HepG2 (cell line): Measurements from ENCODE around the gene HIGD1A. TPM values are rescaled to one million over a fixed set of nuclear protein-coding genes. Genes with fewer than 3 reads are reported as not detected.
"Not testable (repeated sequence)": the region's sequence is repeated elsewhere in the genome, so short reads cannot be mapped to it uniquely, and the experiment has no call there.

Source experiments
- ATAC-seq: fragments of 200-7000 bp; cut with Tn5 transposase; 3 replicates; pipeline ENCODE4 v1.9.1; 2020; ENCODE audit warnings: mild to moderate bottlenecking, moderate library complexity
- BruUV-seq: library from RNA; stranded (reverse); fragments of 400-500 nt; replicated peaks from 2 replicates; lab custom pipeline; 2021; lab: Mats Ljungman, UMichigan
- CTCF ChIA-PET: fragments of 300-600 bp; formaldehyde crosslinking; extraction: SDS; loops from one replicate; lab custom pipeline; 2021; ENCODE audit warnings: low total read pairs, inconsistent platforms, low intra/inter-chr PET ratio; lab: Yijun Ruan, JAX
- POLR2A ChIA-PET: fragments of 350-600 bp; sonication (Branson Sonifier 250); formaldehyde crosslinking; loops from one replicate; lab custom pipeline; 2020; ENCODE audit warnings: antibody characterized with exemption, inconsistent platforms; lab: Yijun Ruan, JAX
- DNase-seq: peaks from one replicate; pipeline ENCODE4 v3.0.0-alpha.2; 2015; ENCODE audit warnings: low spot score
- FAIRE-seq: peaks from 3 replicates; lab custom pipeline; 2011; peaks lifted over from hg19 to GRCh38; lab: Jason Lieb, UNC
- H2AFZ ChIP-seq: one replicate; pipeline ENCODE4 v1.6.1; 2011; ENCODE audit warnings: low read length, inconsistent platforms
- H3K27ac ChIP-seq: fragments of 300-600 bp; 3 replicates; pipeline ENCODE4 v1.8.0; 2011; ENCODE audit warnings: mixed run types, mild to moderate bottlenecking, mixed read lengths, low read length, inconsistent platforms; ENCODE audit not compliant: insufficient read depth; ENCODE audit errors: extremely low read length
- H3K27me3 ChIP-seq, 2 experiments: fragments of 200-600 bp in 1 of 2; 2 replicates in 1 of 2; 3 replicates in 1 of 2; pipeline versions ENCODE4 v1.6.0 to v1.8.0; 2011; ENCODE audit warnings: low read length in 2 of 2, mild to moderate bottlenecking in 2 of 2, moderate library complexity in 2 of 2, inconsistent platforms in 1 of 2; ENCODE audit not compliant: insufficient read depth in 2 of 2, control insufficient read depth in 1 of 2
- H3K36me3 ChIP-seq, 2 experiments: fragments of 200-600 bp in 1 of 2; replicated peaks in 1 of 2; 2 replicates in 1 of 2; 3 replicates in 1 of 2; pipeline versions ENCODE4 v1.5.1 to v1.8.0; 2011; ENCODE audit warnings: low read length in 2 of 2, inconsistent platforms in 1 of 2; ENCODE audit not compliant: insufficient read depth in 2 of 2, control insufficient read depth in 1 of 2
- H3K4me1 ChIP-seq: 2 replicates; pipeline ENCODE4 v1.5.1; 2012; ENCODE audit warnings: low read length, inconsistent platforms; ENCODE audit not compliant: insufficient read depth
- H3K4me2 ChIP-seq: 2 replicates; pipeline ENCODE4 v1.6.0; 2011; ENCODE audit warnings: low read depth, low read length, inconsistent platforms
- H3K4me3 ChIP-seq, 3 experiments: fragments of 200-600 bp in 1 of 3; sonication (generic), shearing (Covaris generic) in 1 of 3; replicated peaks in 1 of 3; 2 replicates each; pipeline ENCODE4 v1.5.1; 2011 to 2016; ENCODE audit warnings: low read length in 3 of 3, inconsistent platforms in 2 of 3, low read depth in 2 of 3, mild to moderate bottlenecking in 2 of 3, control low read depth in 1 of 3, mixed read lengths in 1 of 3; ENCODE audit not compliant: insufficient read depth in 1 of 3
- H3K79me2 ChIP-seq: one replicate; pipeline ENCODE4 v1.6.1; 2011; ENCODE audit warnings: low read length, inconsistent platforms; ENCODE audit not compliant: insufficient read depth
- H3K9ac ChIP-seq: 2 replicates; pipeline ENCODE4 v1.6.0; 2011; ENCODE audit warnings: mild to moderate bottlenecking, low read depth, low read length, inconsistent platforms; ENCODE audit not compliant: insufficient read depth
- H3K9me3 ChIP-seq: 2 replicates; pipeline ENCODE4 v1.5.1; 2012; ENCODE audit warnings: mild to moderate bottlenecking, low read length
- H4K20me1 ChIP-seq: 2 replicates; pipeline ENCODE4 v1.6.0; 2011; ENCODE audit warnings: inconsistent platforms, mild to moderate bottlenecking, low read length, moderate library complexity; ENCODE audit not compliant: insufficient read depth
- SIN3A ChIP-seq: IDR thresholded peaks from 2 replicates; pipeline ENCODE4 v1.6.1; 2011; ENCODE audit warnings: low read depth, mild to moderate bottlenecking, control low read depth, low read length, borderline replicate concordance
- WGBS: methylation state at CpG from one replicate; pipeline ENCODE4 v1.1.6; 2017; ENCODE audit warnings: low lambda C conversion rate; 5-methylcytosine and 5-hydroxymethylcytosine counted together
- in situ Hi-C: cut with HindIII; loops from 2 replicates; pipeline ENCODE4 v1.10.0; 2017; ENCODE audit warnings: low pct_unique_long_range_greater_than_20kb; ENCODE audit not compliant: extremely low pct_ligation_motif_present
- intact Hi-C: fragments of 100-400 bp; cut with micrococcal nuclease; formaldehyde crosslinking; loops from one replicate; pipeline ENCODE4 v1.10.0; 2022; ENCODE audit not compliant: unreplicated experiment
- polyA plus RNA-seq, 8 experiments: library from polyadenylated mRNA; depleted of rRNA in 3 of 8; stranded (reverse) in 7 of 8; unstranded in 1 of 8; fragments of >200 nt; fragmentation: Illumina TruSeq in 4 of 8; extraction: Trizol in 4 of 8; gene quantifications; 2 replicates each; pipeline versions ENCODE4 v1.2.1 to v1.2.3, GENCODE V29; 2011 to 2016; ENCODE audit warnings: low read depth in 4 of 8, missing spikeins in 1 of 8, mixed read lengths in 1 of 8; ENCODE audit not compliant: insufficient read depth in 1 of 8
- total RNA-seq, 5 experiments: library from RNA; depleted of rRNA; stranded (reverse); fragments of >200 nt; fragmentation: Illumina TruSeq; extraction: Trizol; gene quantifications; 2 replicates each; pipeline ENCODE4 v1.2.3, GENCODE V29; 2016; ENCODE audit warnings: low read depth in 1 of 5
- TF ChIP-seq, protein P1 (sequence below): sonication (generic); formaldehyde crosslinking; IDR thresholded peaks from 2 replicates; pipeline ENCODE4 v1.4.0; 2020; ENCODE audit warnings: missing genetic modification reagents, mild to moderate bottlenecking, borderline replicate concordance
- TF ChIP-seq, protein P2 (sequence below): sonication (generic); formaldehyde crosslinking; IDR thresholded peaks from 2 replicates; pipeline ENCODE4 v1.5.0; 2020; ENCODE audit warnings: missing genetic modification reagents, mild to moderate bottlenecking, borderline replicate concordance

The HIGD1A gene
- total and polyA plus RNA-seq, 2 of the 13 experiments (the other 11 are each of a cell fraction or from before 2014, with no cell fraction given) = 222 to 253 TPM

DNA sequence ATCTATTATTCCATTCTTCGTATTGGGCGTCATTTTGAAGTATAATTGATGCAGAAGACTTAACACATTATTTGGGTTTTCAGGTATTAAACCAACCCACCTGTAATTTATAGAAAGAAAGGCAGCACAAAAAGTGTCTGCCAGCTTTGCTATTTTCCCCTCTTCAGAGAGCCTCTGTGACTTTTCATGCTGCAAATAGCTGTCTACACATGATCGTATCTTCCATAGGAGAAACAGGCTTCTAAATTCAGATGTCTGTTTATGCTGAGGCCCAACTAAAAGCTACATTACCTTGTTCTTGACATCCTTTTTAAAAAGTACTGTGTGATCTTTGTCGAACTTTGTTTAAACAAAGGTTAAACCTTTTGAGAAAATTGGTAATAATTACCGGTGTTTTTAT is 10.0 kb upstream of the HIGD1A start (continued):
- TF ChIP-seq, protein P1, sequence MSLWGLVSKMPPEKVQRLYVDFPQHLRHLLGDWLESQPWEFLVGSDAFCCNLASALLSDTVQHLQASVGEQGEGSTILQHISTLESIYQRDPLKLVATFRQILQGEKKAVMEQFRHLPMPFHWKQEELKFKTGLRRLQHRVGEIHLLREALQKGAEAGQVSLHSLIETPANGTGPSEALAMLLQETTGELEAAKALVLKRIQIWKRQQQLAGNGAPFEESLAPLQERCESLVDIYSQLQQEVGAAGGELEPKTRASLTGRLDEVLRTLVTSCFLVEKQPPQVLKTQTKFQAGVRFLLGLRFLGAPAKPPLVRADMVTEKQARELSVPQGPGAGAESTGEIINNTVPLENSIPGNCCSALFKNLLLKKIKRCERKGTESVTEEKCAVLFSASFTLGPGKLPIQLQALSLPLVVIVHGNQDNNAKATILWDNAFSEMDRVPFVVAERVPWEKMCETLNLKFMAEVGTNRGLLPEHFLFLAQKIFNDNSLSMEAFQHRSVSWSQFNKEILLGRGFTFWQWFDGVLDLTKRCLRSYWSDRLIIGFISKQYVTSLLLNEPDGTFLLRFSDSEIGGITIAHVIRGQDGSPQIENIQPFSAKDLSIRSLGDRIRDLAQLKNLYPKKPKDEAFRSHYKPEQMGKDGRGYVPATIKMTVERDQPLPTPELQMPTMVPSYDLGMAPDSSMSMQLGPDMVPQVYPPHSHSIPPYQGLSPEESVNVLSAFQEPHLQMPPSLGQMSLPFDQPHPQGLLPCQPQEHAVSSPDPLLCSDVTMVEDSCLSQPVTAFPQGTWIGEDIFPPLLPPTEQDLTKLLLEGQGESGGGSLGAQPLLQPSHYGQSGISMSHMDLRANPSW (CRISPR knock-in tag) = no peak
- TF ChIP-seq SIN3A = no peak
- TF ChIP-seq, protein P2, sequence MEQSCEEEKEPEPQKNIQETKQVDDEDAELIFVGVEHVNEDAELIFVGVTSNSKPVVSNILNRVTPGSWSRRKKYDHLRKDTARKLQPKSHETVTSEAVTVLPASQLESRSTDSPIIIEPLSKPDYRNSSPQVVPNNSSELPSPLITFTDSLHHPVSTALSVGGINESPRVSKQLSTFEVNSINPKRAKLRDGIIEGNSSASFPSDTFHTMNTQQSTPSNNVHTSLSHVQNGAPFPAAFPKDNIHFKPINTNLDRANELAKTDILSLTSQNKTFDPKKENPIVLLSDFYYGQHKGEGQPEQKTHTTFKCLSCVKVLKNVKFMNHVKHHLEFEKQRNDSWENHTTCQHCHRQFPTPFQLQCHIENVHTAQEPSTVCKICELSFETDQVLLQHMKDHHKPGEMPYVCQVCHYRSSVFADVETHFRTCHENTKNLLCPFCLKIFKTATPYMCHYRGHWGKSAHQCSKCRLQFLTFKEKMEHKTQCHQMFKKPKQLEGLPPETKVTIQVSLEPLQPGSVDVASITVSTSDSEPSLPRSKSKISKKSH (CRISPR knock-in tag) = no peak

DNA sequence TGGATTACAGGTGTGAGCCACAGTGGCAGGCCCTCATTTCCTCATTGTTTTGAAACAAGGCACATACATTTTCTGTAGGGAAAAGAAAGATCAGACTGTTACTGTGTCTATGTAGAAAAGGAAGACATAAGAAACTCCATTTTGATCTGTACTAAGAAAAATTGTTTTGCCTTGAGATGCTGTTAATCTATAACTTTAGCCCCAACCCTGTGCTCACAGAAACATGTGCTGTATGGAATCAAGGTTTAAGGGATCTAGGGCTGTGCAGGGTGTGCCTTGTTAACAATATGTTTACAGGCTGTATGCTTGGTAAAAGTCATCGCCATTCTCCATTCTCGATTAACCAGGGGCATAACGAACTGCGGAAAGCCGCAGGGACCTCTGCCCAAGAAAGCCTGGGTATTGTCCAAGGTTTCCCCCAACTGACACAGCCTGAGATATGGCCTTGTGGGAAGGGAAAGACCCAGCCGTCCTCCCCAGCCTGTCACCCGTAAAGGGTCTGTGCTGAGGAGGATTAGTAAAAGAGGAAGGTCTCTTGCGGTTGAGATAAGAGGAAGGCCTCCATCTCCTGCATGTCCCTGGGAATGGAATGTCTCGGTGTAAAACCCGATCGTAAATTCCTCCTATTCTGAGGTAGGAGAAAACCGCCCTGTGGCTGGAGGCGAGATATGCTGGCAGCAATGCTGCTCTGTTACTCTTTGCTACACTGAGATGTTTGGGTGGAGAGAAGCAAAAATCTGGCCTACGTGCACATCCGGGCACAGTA is 7.0 kb upstream of the HIGD1A start:
- DNase-seq, in situ Hi-C loops, POLR2A ChIA-PET, H4K20me1 ChIP-seq, H3K27me3 ChIP-seq, H3K9me3 ChIP-seq, CTCF ChIA-PET, BruUV-seq, ATAC-seq, H3K4me3 ChIP-seq, H3K9ac ChIP-seq, H3K79me2 ChIP-seq, intact Hi-C loops, H3K4me2 ChIP-seq, H2AFZ ChIP-seq, FAIRE-seq, H3K36me3 ChIP-seq, H3K27ac ChIP-seq: not testable (repeated sequence)
- 91% methylated on average over 15 of the region's 15 CpGs for WGBS
- H3K4me1 ChIP-seq = peaks cover 60% of the 10 kb centered on the region
